Choroid plexus epithelial cell (primary cell): Measurements from ENCODE around the gene OXSM.

Source experiments
- DNase-seq: peaks from one replicate; pipeline ENCODE4 v3.0.0-alpha.2; 2010; ENCODE audit warnings: low read depth
- H3K4me3 ChIP-seq: 2 replicates; pipeline ENCODE4 v1.5.1; 2011; ENCODE audit warnings: low read depth, mild to moderate bottlenecking, control low read depth, low read length, moderate library complexity
- TF ChIP-seq, protein P1 (sequence below): conservative IDR thresholded peaks from 2 replicates; pipeline ENCODE4 v1.5.1; 2011; ENCODE audit warnings: low read depth, mild to moderate bottlenecking, control low read depth, inconsistent platforms, low read length, moderate library complexity

The OXSM gene

DNA sequence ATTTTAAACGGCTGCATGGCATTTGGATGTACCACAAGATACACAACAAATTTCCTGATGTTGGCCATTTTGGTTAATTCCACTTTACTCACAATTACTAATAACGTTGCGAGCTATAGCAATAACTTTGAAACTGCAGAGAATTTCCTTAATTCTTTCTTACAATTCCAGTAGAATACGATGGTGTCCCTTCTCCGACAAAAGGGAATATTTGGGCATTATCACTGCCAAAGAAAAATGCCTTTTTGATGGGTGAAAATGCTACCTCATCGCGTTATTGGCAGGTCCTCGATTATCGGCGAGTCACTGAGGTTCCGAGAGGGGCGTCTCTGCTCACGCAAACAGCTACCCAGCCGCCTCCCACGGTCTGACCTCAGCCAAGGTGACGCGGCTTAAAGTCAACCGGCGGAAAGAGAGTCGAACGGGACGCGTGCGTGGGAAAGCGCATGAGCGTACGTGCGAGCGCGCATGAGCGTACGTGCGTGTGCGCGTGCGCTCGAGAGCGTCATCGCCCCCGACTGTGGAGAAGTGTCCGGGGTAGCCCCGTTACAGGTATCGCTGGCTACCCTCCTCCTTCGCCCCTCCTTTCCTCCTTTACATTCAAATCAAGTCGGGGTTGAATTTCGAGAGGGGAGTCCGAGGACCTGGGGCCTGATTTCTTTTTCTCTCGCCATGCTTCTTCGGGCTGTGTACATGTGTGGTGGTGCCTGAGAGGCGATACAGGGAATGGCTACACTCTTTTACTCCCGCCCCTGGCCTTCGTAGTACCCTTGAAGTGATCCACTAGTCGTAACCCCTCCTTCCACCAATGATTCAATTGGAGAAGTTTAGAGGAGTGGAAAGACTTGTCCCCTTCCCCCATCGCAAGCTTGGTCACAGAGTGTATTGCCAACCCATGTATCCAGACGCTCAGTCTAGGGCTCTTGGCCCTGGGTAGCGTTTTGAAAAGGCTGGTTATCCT, at the start of gene OXSM:
Gene OXSM, plus strand, starts transcription at position 495 of the 961 bp plus-strand sequence. CDS start 931 bp downstream, outside the sequence.
- H3K4me3 ChIP-seq = peak within 1 kb of the TSS; percentile 68
- peak; percentile 94 for DNase-seq
- TF ChIP-seq, protein P1, sequence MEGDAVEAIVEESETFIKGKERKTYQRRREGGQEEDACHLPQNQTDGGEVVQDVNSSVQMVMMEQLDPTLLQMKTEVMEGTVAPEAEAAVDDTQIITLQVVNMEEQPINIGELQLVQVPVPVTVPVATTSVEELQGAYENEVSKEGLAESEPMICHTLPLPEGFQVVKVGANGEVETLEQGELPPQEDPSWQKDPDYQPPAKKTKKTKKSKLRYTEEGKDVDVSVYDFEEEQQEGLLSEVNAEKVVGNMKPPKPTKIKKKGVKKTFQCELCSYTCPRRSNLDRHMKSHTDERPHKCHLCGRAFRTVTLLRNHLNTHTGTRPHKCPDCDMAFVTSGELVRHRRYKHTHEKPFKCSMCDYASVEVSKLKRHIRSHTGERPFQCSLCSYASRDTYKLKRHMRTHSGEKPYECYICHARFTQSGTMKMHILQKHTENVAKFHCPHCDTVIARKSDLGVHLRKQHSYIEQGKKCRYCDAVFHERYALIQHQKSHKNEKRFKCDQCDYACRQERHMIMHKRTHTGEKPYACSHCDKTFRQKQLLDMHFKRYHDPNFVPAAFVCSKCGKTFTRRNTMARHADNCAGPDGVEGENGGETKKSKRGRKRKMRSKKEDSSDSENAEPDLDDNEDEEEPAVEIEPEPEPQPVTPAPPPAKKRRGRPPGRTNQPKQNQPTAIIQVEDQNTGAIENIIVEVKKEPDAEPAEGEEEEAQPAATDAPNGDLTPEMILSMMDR = no peak

DNA sequence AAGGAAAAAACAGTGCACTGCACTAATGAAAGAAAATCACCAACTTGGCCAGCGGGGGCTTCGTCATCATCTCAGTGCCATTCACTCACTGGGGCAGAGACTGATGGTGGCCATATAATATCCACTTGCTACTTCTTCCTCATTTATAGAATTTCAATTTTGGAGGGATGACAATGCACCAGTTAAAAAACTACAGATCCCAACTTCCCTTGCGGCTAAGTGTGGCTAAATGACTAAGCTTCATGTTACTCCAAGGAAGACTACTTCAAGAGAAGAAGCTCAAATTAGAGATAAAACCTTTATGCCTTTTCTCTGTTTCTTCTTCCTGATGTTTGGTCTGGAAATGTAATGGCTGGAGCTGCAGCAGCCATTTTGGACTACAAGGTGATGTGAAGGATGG, 45.4 kb upstream of the OXSM start:
- H3K4me3 ChIP-seq = no peak overlapping the region
- TF ChIP-seq, protein P1 = no peak
- no peak for DNase-seq

- no peak overlapping the region for H3K4me3 ChIP-seq
- peak; percentile 48 for DNase-seq
- TF ChIP-seq, protein P1 = no peak
Measured at GRCh38 chr3:25747033-25747432, 42.9 kb upstream of the OXSM start.

- no peak for DNase-seq
- no peak overlapping the region for H3K4me3 ChIP-seq
- TF ChIP-seq, protein P1 = no peak
Measured at GRCh38 chr3:25748189-25748588, 41.7 kb upstream of the OXSM start.

DNA sequence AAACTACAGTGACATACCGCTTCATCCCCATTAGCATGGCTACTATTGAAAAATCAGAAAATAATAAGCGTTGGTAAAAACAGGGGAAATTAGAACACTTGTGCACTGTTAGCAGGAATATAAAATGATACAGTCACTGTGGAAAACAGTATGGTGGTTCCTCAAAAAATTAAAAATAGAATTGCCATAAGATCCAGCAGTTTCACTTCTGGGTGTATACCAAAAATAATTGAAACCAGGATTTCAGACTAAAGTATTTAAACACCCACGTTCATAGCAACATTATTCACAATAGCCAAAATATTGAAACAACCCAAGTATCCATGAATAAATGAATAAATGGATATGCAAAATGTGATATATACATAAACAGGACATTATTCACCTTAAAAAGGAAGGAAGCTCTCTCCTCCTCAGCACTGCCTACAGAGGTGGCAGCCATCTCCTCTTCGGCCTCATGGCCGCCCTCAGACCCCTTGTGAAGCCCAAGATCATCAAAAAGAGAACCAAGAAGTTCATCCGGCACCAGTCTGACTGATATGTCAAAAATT, 40.8 kb upstream of the OXSM start:
- H3K4me3 ChIP-seq = no peak overlapping the region
- TF ChIP-seq, protein P1 = no peak
- no peak for DNase-seq

DNA sequence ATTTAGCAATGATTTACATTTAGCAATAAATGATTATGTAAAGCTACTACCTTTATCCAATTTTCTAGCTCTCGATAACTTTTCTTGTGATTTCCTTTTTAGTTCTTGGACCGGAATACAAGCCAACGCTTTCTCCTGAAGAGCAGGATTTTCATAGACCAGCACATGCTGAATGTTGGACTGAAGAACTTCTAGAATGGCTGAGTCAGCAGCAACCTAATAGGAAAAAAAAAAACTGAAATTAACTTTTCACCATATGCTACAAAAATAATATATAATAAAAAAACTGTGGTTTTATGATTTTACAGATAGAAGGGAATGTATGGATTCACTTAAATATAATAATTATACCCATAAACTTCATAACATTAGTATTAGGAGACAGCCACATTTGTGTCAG, 38.8 kb upstream of the OXSM start:
- DNase-seq = no peak
- no peak overlapping the region for H3K4me3 ChIP-seq
- TF ChIP-seq, protein P1 = no peak
